HL-60 (cell line): ENCODE measurements around the gene SLC39A5.

Experiments used
- DNase-seq, 2 experiments: peaks; one replicate each; pipeline ENCODE4 v3.0.0-alpha.2; 2010 to 2020; ENCODE audit warnings: low read depth in 1 of 2, low spot score in 1 of 2
- H3K27ac ChIP-seq: fragments of 250-450 bp; sonication (Bioruptor Pico); replicated peaks from 2 replicates; pipeline ENCODE4 v1.5.1; 2020; ENCODE audit warnings: mild to moderate bottlenecking, moderate library complexity
- H3K27me3 ChIP-seq: fragments of 250-450 bp; sonication (Bioruptor Pico); 2 replicates; pipeline ENCODE4 v1.5.1; 2021; ENCODE audit warnings: mild to moderate bottlenecking, moderate library complexity; ENCODE audit not compliant: insufficient read depth, poor library complexity, severe bottlenecking
- H3K4me3 ChIP-seq: replicated peaks from 2 replicates; pipeline ENCODE4 v1.5.1; 2011; ENCODE audit warnings: mild to moderate bottlenecking, control low read depth, low read length; ENCODE audit not compliant: insufficient read depth
- CTCF ChIP-seq: IDR thresholded peaks from one replicate; pipeline ENCODE4 v1.5.1; 2011; ENCODE audit warnings: low read length, control low read depth, inconsistent platforms; ENCODE audit not compliant: insufficient read depth
- GABPA ChIP-seq: IDR thresholded peaks from 2 replicates; pipeline ENCODE4 v1.6.1; 2012; ENCODE audit warnings: low read depth
- POLR2AphosphoS5 ChIP-seq: IDR thresholded peaks from 2 replicates; pipeline ENCODE4 v1.6.1; 2012; ENCODE audit warnings: low read depth
- SPI1 ChIP-seq: IDR thresholded peaks from 2 replicates; pipeline ENCODE4 v1.6.1; 2012; ENCODE audit warnings: low read depth, mild to moderate bottlenecking, borderline replicate concordance
- TF ChIP-seq, protein P1 (sequence below): IDR thresholded peaks from 2 replicates; pipeline ENCODE4 v1.6.1; 2012; ENCODE audit warnings: low read depth; ENCODE audit not compliant: insufficient replicate concordance

SLC39A5 gene

DNA sequence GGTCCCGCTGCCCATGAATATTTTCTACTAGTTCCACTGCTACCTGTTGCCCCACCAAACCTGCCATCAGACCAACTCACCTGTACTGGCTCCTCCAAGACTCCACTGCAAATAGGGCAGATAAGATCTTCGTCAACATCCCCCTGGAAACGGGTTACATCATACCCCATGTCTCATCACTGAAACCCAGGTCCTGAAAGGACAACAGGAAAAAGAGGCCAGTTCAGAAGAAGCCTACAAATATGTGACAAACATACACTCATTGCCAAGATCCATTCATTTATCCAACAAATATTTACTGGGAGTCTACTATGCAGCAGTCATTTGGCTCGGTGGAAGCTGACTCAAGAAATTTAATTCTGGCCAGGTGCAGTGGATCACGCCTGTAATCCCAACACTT is 16.0 kb upstream of the SLC39A5 start:
- no peak for DNase-seq
- no peaks in the 10 kb centered on the region for H3K27me3 ChIP-seq
- H3K27ac ChIP-seq: no peak overlapping the region
- TF ChIP-seq, protein P1, sequence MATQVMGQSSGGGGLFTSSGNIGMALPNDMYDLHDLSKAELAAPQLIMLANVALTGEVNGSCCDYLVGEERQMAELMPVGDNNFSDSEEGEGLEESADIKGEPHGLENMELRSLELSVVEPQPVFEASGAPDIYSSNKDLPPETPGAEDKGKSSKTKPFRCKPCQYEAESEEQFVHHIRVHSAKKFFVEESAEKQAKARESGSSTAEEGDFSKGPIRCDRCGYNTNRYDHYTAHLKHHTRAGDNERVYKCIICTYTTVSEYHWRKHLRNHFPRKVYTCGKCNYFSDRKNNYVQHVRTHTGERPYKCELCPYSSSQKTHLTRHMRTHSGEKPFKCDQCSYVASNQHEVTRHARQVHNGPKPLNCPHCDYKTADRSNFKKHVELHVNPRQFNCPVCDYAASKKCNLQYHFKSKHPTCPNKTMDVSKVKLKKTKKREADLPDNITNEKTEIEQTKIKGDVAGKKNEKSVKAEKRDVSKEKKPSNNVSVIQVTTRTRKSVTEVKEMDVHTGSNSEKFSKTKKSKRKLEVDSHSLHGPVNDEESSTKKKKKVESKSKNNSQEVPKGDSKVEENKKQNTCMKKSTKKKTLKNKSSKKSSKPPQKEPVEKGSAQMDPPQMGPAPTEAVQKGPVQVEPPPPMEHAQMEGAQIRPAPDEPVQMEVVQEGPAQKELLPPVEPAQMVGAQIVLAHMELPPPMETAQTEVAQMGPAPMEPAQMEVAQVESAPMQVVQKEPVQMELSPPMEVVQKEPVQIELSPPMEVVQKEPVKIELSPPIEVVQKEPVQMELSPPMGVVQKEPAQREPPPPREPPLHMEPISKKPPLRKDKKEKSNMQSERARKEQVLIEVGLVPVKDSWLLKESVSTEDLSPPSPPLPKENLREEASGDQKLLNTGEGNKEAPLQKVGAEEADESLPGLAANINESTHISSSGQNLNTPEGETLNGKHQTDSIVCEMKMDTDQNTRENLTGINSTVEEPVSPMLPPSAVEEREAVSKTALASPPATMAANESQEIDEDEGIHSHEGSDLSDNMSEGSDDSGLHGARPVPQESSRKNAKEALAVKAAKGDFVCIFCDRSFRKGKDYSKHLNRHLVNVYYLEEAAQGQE: no peak
- TF ChIP-seq GABPA (no peak), POLR2AphosphoS5 (no peak), SPI1 (no peak), CTCF (no peak)
- H3K4me3 ChIP-seq: no peak overlapping the region

- Histone ChIP-seq H3K4me3 (no peak overlapping the region), H3K27ac (no peak overlapping the region), H3K27me3 (no peaks in the 10 kb centered on the region)
- DNase-seq: no peak
- no peak for TF ChIP-seq POLR2AphosphoS5
- TF ChIP-seq GABPA: no peak
- no peak for TF ChIP-seq CTCF
- TF ChIP-seq, protein P1: no peak
- TF ChIP-seq SPI1: no peak
Observed at GRCh38 chr12:56216461-56216860, 13.4 kb upstream of the SLC39A5 start.

DNA sequence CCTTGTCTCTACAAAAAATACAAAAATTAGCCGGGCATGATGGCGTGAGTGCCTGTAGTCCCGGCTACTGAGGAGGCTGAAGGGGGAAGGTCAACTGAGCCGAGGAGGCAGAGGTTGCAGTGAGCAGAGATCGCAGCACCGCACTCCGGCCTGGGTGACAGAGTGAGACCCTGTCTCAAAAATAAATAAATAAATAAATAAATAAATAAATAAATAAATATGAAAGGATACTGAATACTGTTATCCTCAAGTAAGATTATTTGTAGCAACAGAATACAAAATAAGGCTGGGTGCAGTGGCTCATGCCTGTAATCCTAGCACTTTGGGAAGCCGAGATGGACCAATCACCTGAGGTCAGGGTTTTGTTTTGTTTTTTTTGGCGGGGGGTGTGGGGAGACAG is 10.0 kb upstream of the SLC39A5 start:
- TF ChIP-seq SPI1 (no peak), POLR2AphosphoS5 (no peak), GABPA (no peak), CTCF (no peak)
- TF ChIP-seq, protein P1: no peak
- DNase-seq: no peak
- Histone ChIP-seq H3K4me3 (peak overlapping the region; percentile 94), H3K27me3 (no peaks in the 10 kb centered on the region), H3K27ac (peak overlapping the region; percentile 92)
